KBM-7 (cell line): ENCODE measurements around the gene PTP4A2.
"Not testable (repeated sequence)": the region's sequence is repeated elsewhere in the genome, so short reads cannot be mapped to it uniquely, and the experiment has no call there.

Experiments used
- DNase-seq: peaks from one replicate; pipeline ENCODE4 v3.0.0-alpha.2; 2015
- in situ Hi-C: fragments of 300-500 bp; cut with MboI; formaldehyde crosslinking; loops from 2 replicates; pipeline ENCODE4 v1.14.3; 2020; ENCODE audit warnings: low sequenced_read_pairs, low pct_unique_long_range_greater_than_20kb, mixed read lengths

PTP4A2 gene

GRCh38 chr1:31930836-31931592 is 7.2 kb downstream of the PTP4A2 start:
- in situ Hi-C loops = no loop called here

GRCh38 chr1:31927661-31927980 is 10.5 kb downstream of the PTP4A2 start:
- in situ Hi-C loops = no loop called here
- DNase-seq = no peak

More at GRCh38 chr1:31930836-31931592, 7.2 kb downstream of the PTP4A2 start:
- DNase-seq = no peak

- DNase-seq = no peak
Measured at GRCh38 chr1:31926853-31927660, 11.1 kb downstream of the PTP4A2 start.

GRCh38 chr1:31926252-31926651 is 11.9 kb downstream of the PTP4A2 start:
- no peak for DNase-seq
- in situ Hi-C loops = no loop called here

More at GRCh38 chr1:31926853-31927660, 11.1 kb downstream of the PTP4A2 start:
- in situ Hi-C loops = no loop called here

- DNase-seq, in situ Hi-C loops: not testable (repeated sequence)
Measured at GRCh38 chr1:31925824-31926223, 12.3 kb downstream of the PTP4A2 start.

GRCh38 chr1:31924839-31925238 is 13.3 kb downstream of the PTP4A2 start:
- no peak for DNase-seq
- in situ Hi-C loops = no loop called here

GRCh38 chr1:31923901-31924535 is 14.2 kb downstream of the PTP4A2 start:
- DNase-seq = no peak
- in situ Hi-C loops = no loop called here

- in situ Hi-C loops = no loop called here
- no peak for DNase-seq
Measured at GRCh38 chr1:31920956-31921355, 17.2 kb downstream of the PTP4A2 start.

GRCh38 chr1:31919591-31919990 is 18.6 kb downstream of the PTP4A2 start:
- DNase-seq = no peak
- in situ Hi-C loops = no loop called here

- in situ Hi-C loops = no loop called here
Measured at GRCh38 chr1:31915438-31915837, 22.7 kb downstream of the PTP4A2 start.

GRCh38 chr1:31913968-31914367 is 24.2 kb downstream of the PTP4A2 start:
- no peak for DNase-seq
- in situ Hi-C loops = no loop called here

More at GRCh38 chr1:31915438-31915837, 22.7 kb downstream of the PTP4A2 start:
- DNase-seq = no peak

GRCh38 chr1:31912839-31913239 is 25.3 kb downstream of the PTP4A2 start:
- in situ Hi-C loops = no loop called here
- no peak for DNase-seq

- in situ Hi-C loops = no loop called here
Measured at GRCh38 chr1:31911994-31912780, 26.0 kb downstream of the PTP4A2 start.

GRCh38 chr1:31910933-31911332 is 27.2 kb downstream of the PTP4A2 start:
- in situ Hi-C loops = no loop called here
- no peak for DNase-seq

More at GRCh38 chr1:31911994-31912780, 26.0 kb downstream of the PTP4A2 start:
- DNase-seq = no peak

- in situ Hi-C loops = no loop called here
- DNase-seq = no peak
Measured at GRCh38 chr1:31909691-31910090, 28.5 kb downstream of the PTP4A2 start.

- DNase-seq = no peak
- in situ Hi-C loops = no loop called here
Measured at GRCh38 chr1:31906557-31906956, 31.6 kb downstream of the PTP4A2 start.

GRCh38 chr1:31905681-31906080 is 32.5 kb downstream of the PTP4A2 start:
- DNase-seq = no peak
- in situ Hi-C loops = no loop called here

- in situ Hi-C loops = no loop called here
- no peak for DNase-seq
Measured at GRCh38 chr1:31905093-31905509, 33.1 kb downstream of the PTP4A2 start.
